GM13976 (cell line): ENCODE measurements around the gene RBCK1.

Source experiments
- DNase-seq: peaks from one replicate; pipeline ENCODE4 v3.0.0; 2012; ENCODE audit warnings: low spot score
- in situ Hi-C: fragments of 300-500 bp; cut with MboI; formaldehyde crosslinking; loops from one replicate; pipeline ENCODE4 v1.12.0; 2022; ENCODE audit warnings: low sequenced_read_pairs, mixed read lengths, inconsistent platforms; ENCODE audit not compliant: unreplicated experiment
- TF ChIP-seq, protein P1 (sequence below): IDR thresholded peaks from 2 replicates; pipeline ENCODE4 v1.5.1; 2012; ENCODE audit warnings: borderline replicate concordance, mild to moderate bottlenecking; ENCODE audit not compliant: insufficient read depth; ENCODE audit errors: extremely low read depth, missing control alignments, control extremely low read depth

RBCK1 gene

GRCh38 chr20:378961-379336 is 29.1 kb upstream of the RBCK1 start:
- in situ Hi-C loops = no loop called here
- DNase-seq = no peak
- TF ChIP-seq, protein P1, sequence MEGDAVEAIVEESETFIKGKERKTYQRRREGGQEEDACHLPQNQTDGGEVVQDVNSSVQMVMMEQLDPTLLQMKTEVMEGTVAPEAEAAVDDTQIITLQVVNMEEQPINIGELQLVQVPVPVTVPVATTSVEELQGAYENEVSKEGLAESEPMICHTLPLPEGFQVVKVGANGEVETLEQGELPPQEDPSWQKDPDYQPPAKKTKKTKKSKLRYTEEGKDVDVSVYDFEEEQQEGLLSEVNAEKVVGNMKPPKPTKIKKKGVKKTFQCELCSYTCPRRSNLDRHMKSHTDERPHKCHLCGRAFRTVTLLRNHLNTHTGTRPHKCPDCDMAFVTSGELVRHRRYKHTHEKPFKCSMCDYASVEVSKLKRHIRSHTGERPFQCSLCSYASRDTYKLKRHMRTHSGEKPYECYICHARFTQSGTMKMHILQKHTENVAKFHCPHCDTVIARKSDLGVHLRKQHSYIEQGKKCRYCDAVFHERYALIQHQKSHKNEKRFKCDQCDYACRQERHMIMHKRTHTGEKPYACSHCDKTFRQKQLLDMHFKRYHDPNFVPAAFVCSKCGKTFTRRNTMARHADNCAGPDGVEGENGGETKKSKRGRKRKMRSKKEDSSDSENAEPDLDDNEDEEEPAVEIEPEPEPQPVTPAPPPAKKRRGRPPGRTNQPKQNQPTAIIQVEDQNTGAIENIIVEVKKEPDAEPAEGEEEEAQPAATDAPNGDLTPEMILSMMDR = no peak

DNA sequence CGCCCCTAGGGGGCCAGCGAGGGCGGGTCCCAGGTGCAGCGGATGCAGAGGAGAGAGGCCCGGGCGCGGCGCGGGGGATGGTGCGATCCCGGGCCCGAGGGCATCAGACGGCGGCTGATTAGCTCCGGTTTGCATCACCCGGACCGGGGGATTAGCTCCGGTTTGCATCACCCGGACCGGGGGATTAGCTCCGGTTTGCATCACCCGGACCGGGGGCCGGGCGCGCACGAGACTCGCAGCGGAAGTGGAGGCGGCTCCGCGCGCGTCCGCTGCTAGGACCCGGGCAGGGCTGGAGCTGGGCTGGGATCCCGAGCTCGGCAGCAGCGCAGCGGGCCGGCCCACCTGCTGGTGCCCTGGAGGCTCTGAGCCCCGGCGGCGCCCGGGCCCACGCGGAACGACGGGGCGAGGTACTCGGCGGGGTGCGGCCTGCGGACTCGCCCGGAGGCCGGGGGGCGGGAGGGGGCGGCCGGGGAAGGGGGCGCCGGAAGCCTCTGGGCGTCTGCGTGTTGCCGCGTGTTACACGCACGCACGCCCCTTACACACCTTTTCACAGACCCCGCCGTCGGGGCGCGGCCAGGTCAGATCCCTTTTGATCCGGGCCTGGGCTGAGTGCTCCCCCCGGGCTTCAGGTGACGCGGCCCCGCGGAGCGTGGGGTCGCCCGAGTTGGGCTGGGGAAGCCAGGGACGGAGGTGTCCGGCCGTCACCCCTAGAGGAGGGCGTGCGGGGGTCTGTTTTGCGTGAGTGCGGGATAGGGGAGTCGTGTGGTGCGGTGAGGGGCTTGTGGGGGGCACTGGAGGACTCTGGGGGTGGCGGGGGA is 27.1 kb upstream of the RBCK1 start:
- peak; percentile 83 for DNase-seq
- TF ChIP-seq, protein P1 = no peak
- in situ Hi-C loops = no loop called here

DNA sequence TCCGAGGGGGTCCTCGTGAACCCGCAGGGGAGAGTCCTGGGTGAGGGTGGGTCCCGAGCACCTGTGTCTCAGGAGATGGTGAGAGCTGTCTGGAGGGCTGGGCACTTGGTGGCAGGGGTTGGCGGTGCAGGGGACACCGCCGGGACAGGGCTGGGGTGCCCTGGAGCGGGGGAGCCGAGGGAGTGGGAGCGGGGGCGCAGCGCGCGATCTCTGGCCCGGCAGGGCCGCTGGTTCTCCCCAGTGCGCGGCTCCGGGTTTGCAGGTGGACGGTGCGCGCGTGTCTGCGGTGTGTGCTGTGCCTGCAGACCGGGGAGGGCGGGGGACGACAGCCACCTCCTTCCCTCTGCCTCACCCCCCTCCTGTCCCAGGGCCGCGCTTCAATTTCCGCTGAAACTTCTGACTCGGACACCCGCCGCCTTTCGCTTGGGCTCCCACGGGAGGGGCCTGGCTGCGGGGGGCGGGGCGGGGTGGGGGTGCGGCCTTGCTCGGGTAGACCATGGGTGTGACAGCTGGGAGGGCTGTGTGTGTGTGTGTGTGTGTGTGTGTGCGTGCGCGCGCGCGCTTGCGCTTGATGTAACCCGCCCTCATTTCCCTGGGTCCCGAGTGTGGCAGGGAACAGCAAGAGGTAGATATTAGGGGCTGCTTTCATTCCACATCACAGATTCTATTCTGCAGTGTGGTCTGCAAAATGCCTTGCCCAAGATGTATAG is 26.4 kb upstream of the RBCK1 start:
- in situ Hi-C loops = no loop called here
- peak; percentile 93 for DNase-seq
- TF ChIP-seq, protein P1 = no peak

- TF ChIP-seq, protein P1 = no peak
- no peak for DNase-seq
- in situ Hi-C loops = no loop called here
Measured at GRCh38 chr20:382291-383115, 25.6 kb upstream of the RBCK1 start.

- in situ Hi-C loops = no loop called here
- TF ChIP-seq, protein P1 = no peak
- no peak for DNase-seq
Measured at GRCh38 chr20:383889-384288, 24.2 kb upstream of the RBCK1 start.

- TF ChIP-seq, protein P1 = no peak
- DNase-seq = no peak
- in situ Hi-C loops = no loop called here
Measured at GRCh38 chr20:384723-385122, 23.4 kb upstream of the RBCK1 start.
